Measurements from ENCODE around the gene SPAG5. TPM values are rescaled to one million over a fixed set of nuclear protein-coding genes. Genes with fewer than 3 reads are reported as not detected.

SPAG5 gene
- total RNA-seq, 4 donors from 2014 or later = 5.7 to 13.5 (median 7.0) TPM

- Histone ChIP-seq H3K27ac (no peak overlapping the region), H3K36me3 (peaks cover 17% of the 10 kb centered on the region), H3K9me3 (no peaks in the 10 kb centered on the region), H3K27me3 (no peaks in the 10 kb centered on the region), H3K4me1 (no peaks in the 10 kb centered on the region), H3K4me3 (no peak overlapping the region)
- DNase-seq (ENCODE audit: low spot score in 2 of 2) = no peak
- WGBS = 95% methylated on average over 4 of the region's 4 CpGs
- TF ChIP-seq CTCF (IDR thresholded peaks at IDR 0.05) (no peak), EP300 (IDR thresholded peaks at IDR 0.05) (no peak), POLR2AphosphoS5 (IDR thresholded peaks at IDR 0.05) (no peak), POLR2A (IDR thresholded peaks at IDR 0.05) (no peak)
These were observed 6.6 kb downstream of the SPAG5 start for GRCh38 chr17:28592260-28592659.

- TF ChIP-seq CTCF (IDR thresholded peaks at IDR 0.05) (no peak), POLR2A (IDR thresholded peaks at IDR 0.05) (no peak), POLR2AphosphoS5 (IDR thresholded peaks at IDR 0.05) (no peak), EP300 (IDR thresholded peaks at IDR 0.05) (no peak)
- peaks cover 43% of the 10 kb centered on the region for H3K36me3 ChIP-seq
- DNase-seq (ENCODE audit: low spot score in 2 of 2) = no peak
- H3K27me3 ChIP-seq = no peaks in the 10 kb centered on the region
- WGBS = 92% methylated on average over 3 of the region's 3 CpGs
- no peaks in the 10 kb centered on the region for H3K9me3 ChIP-seq
- no peak overlapping the region for H3K4me3 ChIP-seq
- H3K4me1 ChIP-seq = no peaks in the 10 kb centered on the region
- no peak overlapping the region for H3K27ac ChIP-seq
These were observed 13.0 kb downstream of the SPAG5 start for GRCh38 chr17:28585851-28586250.

- H3K4me1 ChIP-seq = no peaks in the 10 kb centered on the region
- no peak overlapping the region for H3K4me3 ChIP-seq
- H3K9me3 ChIP-seq = no peaks in the 10 kb centered on the region
- TF ChIP-seq POLR2AphosphoS5 (IDR thresholded peaks at IDR 0.05) (no peak), CTCF (IDR thresholded peaks at IDR 0.05) (no peak), POLR2A (IDR thresholded peaks at IDR 0.05) (no peak), EP300 (IDR thresholded peaks at IDR 0.05) (no peak)
- H3K27me3 ChIP-seq = no peaks in the 10 kb centered on the region
- 92% methylated on average over 3 of the region's 3 CpGs for WGBS
- DNase-seq (ENCODE audit: low spot score in 2 of 2) = no peak
- no peak overlapping the region for H3K27ac ChIP-seq
- H3K36me3 ChIP-seq = peaks cover 42% of the 10 kb centered on the region
These were observed 14.4 kb downstream of the SPAG5 start for GRCh38 chr17:28584434-28584833.

GRCh38 chr17:28582513-28582912 lies 16.3 kb downstream of the SPAG5 start:
- Histone ChIP-seq H3K4me1 (no peaks in the 10 kb centered on the region), H3K9me3 (no peaks in the 10 kb centered on the region), H3K27ac (no peak overlapping the region), H3K27me3 (no peaks in the 10 kb centered on the region), H3K4me3 (no peak overlapping the region), H3K36me3 (peaks cover 47% of the 10 kb centered on the region)
- TF ChIP-seq POLR2AphosphoS5 (IDR thresholded peaks at IDR 0.05) (no peak), CTCF (IDR thresholded peaks at IDR 0.05) (no peak), EP300 (IDR thresholded peaks at IDR 0.05) (no peak), POLR2A (IDR thresholded peaks at IDR 0.05) (no peak)
- DNase-seq (ENCODE audit: low spot score in 2 of 2) = no peak
- WGBS = 97% methylated on average over 2 of the region's 2 CpGs

GRCh38 chr17:28580959-28581358 lies 17.9 kb downstream of the SPAG5 start:
- no peaks in the 10 kb centered on the region for H3K27me3 ChIP-seq
- H3K9me3 ChIP-seq = no peaks in the 10 kb centered on the region
- H3K27ac ChIP-seq = no peak overlapping the region
- H3K36me3 ChIP-seq = peaks cover 44% of the 10 kb centered on the region
- peaks cover 8% of the 10 kb centered on the region for H3K4me1 ChIP-seq
- no peak overlapping the region for H3K4me3 ChIP-seq
- no peak for TF ChIP-seq EP300 (IDR thresholded peaks at IDR 0.05)
- no peak for TF ChIP-seq CTCF (IDR thresholded peaks at IDR 0.05)
- no peak for TF ChIP-seq POLR2AphosphoS5 (IDR thresholded peaks at IDR 0.05)
- TF ChIP-seq POLR2A (IDR thresholded peaks at IDR 0.05) = no peak
- 95% methylated on average over 3 of the region's 3 CpGs for WGBS
- no peak for DNase-seq (ENCODE audit: low spot score in 2 of 2)

All from suprapubic skin (tissue), 4 donors.